MCF 10A (cell line): Measurements from ENCODE around the gene AP3D1. TPM values are rescaled to one million over a fixed set of nuclear protein-coding genes. Genes with fewer than 3 reads are reported as not detected.
A peak's percentile ranks its signal among the peaks of the same experiment; 100 is the strongest.
"Not testable (repeated sequence)": the region's sequence is repeated elsewhere in the genome, so short reads cannot be mapped to it uniquely, and the experiment has no call there.

Source experiments
- BruUV-seq: library from RNA; stranded (reverse); fragments of 400-500 nt; replicated peaks from 2 replicates; lab custom pipeline; 2021; lab: Mats Ljungman, UMichigan
- CTCF ChIA-PET: fragments of 300-600 bp; sonication (Branson Sonifier 250); formaldehyde crosslinking; extraction: SDS; loops from one replicate; lab custom pipeline; 2021; ENCODE audit warnings: antibody characterized with exemption, inconsistent platforms; lab: Yijun Ruan, JAX
- POLR2A ChIA-PET: fragments of 300-600, 350-650 bp; sonication (Branson Sonifier 250); formaldehyde crosslinking; extraction: SDS; loops from one replicate; lab custom pipeline; 2020; ENCODE audit warnings: antibody characterized with exemption, inconsistent platforms; lab: Yijun Ruan, JAX
- DNase-seq: peaks from one replicate; pipeline ENCODE4 v3.0.0-alpha.2; 2018; ENCODE audit not compliant: unreplicated experiment
- H3K27ac Mint-ChIP-seq: one replicate; pipeline ENCODE4 v1.8.0; 2022; ENCODE audit warnings: mild to moderate bottlenecking, low read depth, mixed read lengths; ENCODE audit not compliant: unreplicated experiment
- H3K27me3 Mint-ChIP-seq: one replicate; pipeline ENCODE4 v1.8.0; 2022; ENCODE audit warnings: mixed read lengths; ENCODE audit not compliant: insufficient read depth, unreplicated experiment
- H3K36me3 Mint-ChIP-seq: one replicate; pipeline ENCODE4 v1.8.0; 2022; ENCODE audit warnings: mild to moderate bottlenecking, moderate library complexity, mixed read lengths; ENCODE audit not compliant: insufficient read depth, unreplicated experiment
- H3K4me1 Mint-ChIP-seq: one replicate; pipeline ENCODE4 v1.8.0; 2022; ENCODE audit warnings: mixed read lengths; ENCODE audit not compliant: insufficient read depth, unreplicated experiment
- H3K4me3 Mint-ChIP-seq: one replicate; pipeline ENCODE4 v1.8.0; 2022; ENCODE audit warnings: mild to moderate bottlenecking, moderate library complexity, mixed read lengths; ENCODE audit not compliant: unreplicated experiment
- H3K9me3 Mint-ChIP-seq: one replicate; pipeline ENCODE4 v1.8.0; 2022; ENCODE audit warnings: mixed read lengths; ENCODE audit not compliant: unreplicated experiment
- CTCF ChIP-seq: fragments of 200-600 bp; IDR thresholded peaks from one replicate; pipeline ENCODE4 v1.8.0; 2022; ENCODE audit warnings: antibody characterized with exemption, mild to moderate bottlenecking; ENCODE audit not compliant: unreplicated experiment
- intact Hi-C: fragments of 100-400 bp; cut with micrococcal nuclease; formaldehyde crosslinking; loops from 2 replicates; pipeline ENCODE4 v1.14.1; 2022
- total RNA-seq: library from RNA; stranded (reverse); gene quantifications from 2 replicates; pipeline ENCODE4 v1.2.3, GENCODE V29; 2022

The AP3D1 gene
- total RNA-seq, 1 experiment from 2014 or later: 181 TPM

GRCh38 chr19:2136796-2137195, 14.6 kb downstream of the AP3D1 start:
- H3K27me3 Mint-ChIP-seq: no peaks in the 10 kb centered on the region
- no peak for TF ChIP-seq CTCF
- H3K27ac Mint-ChIP-seq: no peak overlapping the region
- no peaks in the 10 kb centered on the region for H3K4me1 Mint-ChIP-seq
- H3K9me3 Mint-ChIP-seq: no peaks in the 10 kb centered on the region
- no TSS peak for BruUV-seq
- DNase-seq: no peak
- no peak overlapping the region for H3K4me3 Mint-ChIP-seq
- intact Hi-C loops: no loop called here
- CTCF ChIA-PET: no interaction called here
- POLR2A ChIA-PET: interaction anchor here (0.6 to 1.0 kb wide), 3 partner anchors 13 to 161 kb away, joined by 3 read pairs; no protein-coding TSS in a partner anchor
- H3K36me3 Mint-ChIP-seq: peaks cover 71% of the 10 kb centered on the region

- ChIA-PET CTCF (no interaction called here), POLR2A (interaction anchor here (0.6 to 1.4 kb wide), 4 partner anchors 12 to 124 kb away, joined by 3 to 4 read pairs (median 3); no protein-coding TSS in a partner anchor)
- intact Hi-C loops: no loop called here
- peaks cover 70% of the 10 kb centered on the region for H3K36me3 Mint-ChIP-seq
- H3K9me3 Mint-ChIP-seq: no peaks in the 10 kb centered on the region
- no peak overlapping the region for H3K4me3 Mint-ChIP-seq
- DNase-seq: no peak
- TF ChIP-seq CTCF: no peak
- H3K27me3 Mint-ChIP-seq: no peaks in the 10 kb centered on the region
- H3K4me1 Mint-ChIP-seq: no peaks in the 10 kb centered on the region
- no TSS peak for BruUV-seq
- no peak overlapping the region for H3K27ac Mint-ChIP-seq
Observed at GRCh38 chr19:2135474-2136402, 15.6 kb downstream of the AP3D1 start.

- Mint-ChIP-seq H3K27ac (peak overlapping the region; percentile 63), H3K9me3 (no peaks in the 10 kb centered on the region), H3K27me3 (no peaks in the 10 kb centered on the region), H3K4me3 (no peak overlapping the region), H3K4me1 (no peaks in the 10 kb centered on the region), H3K36me3 (peaks cover 68% of the 10 kb centered on the region)
- intact Hi-C loops: no loop called here
- ChIA-PET POLR2A (no interaction called here), CTCF (interaction anchor here (0.7 to 0.9 kb wide), 2 partner anchors 12 to 204 kb away, joined by 3 to 4 read pairs; no protein-coding TSS in a partner anchor)
- no peak for DNase-seq
- BruUV-seq: no TSS peak
- no peak for TF ChIP-seq CTCF
Observed at GRCh38 chr19:2132731-2133490, 18.5 kb downstream of the AP3D1 start.

DNA sequence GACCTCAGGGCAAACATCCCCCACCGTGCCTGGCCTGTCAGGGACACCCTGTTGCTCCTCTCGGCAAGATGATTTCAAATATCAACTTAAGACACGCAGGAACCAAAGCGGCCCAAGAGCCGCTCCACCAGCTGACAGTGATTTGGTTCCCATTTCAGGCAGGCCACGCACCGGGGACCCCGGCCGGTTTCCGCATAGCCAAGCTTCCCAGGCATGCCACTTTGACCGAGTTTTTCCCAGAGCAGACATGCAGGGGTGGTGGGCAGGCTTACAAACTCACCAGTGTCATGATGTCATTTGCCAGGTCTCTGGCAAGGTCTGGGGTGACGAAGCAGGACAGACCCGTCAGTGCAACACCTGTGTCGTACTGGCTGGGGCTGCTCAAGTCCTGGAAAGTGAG, 19.2 kb downstream of the AP3D1 start:
- H3K9me3 Mint-ChIP-seq: no peaks in the 10 kb centered on the region
- intact Hi-C loops: no loop called here
- H3K27ac Mint-ChIP-seq: peak overlapping the region; percentile 63
- TF ChIP-seq CTCF: no peak
- DNase-seq: no peak
- no peaks in the 10 kb centered on the region for H3K4me1 Mint-ChIP-seq
- no peaks in the 10 kb centered on the region for H3K27me3 Mint-ChIP-seq
- H3K36me3 Mint-ChIP-seq: peaks cover 69% of the 10 kb centered on the region
- CTCF ChIA-PET: interaction anchor here (0.7 kb wide), 1 partner anchor 204 kb away, joined by 3 read pairs; no protein-coding TSS in a partner anchor
- POLR2A ChIA-PET: no interaction called here
- BruUV-seq: no TSS peak
- no peak overlapping the region for H3K4me3 Mint-ChIP-seq

GRCh38 chr19:2131012-2131975, 20.1 kb downstream of the AP3D1 start:
- intact Hi-C loops, CTCF ChIA-PET, H3K4me3 Mint-ChIP-seq, H3K4me1 Mint-ChIP-seq, BruUV-seq, DNase-seq, H3K9me3 Mint-ChIP-seq, H3K27ac Mint-ChIP-seq, H3K27me3 Mint-ChIP-seq: not testable (repeated sequence)
- POLR2A ChIA-PET: interaction anchor here (0.5 kb wide), 1 partner anchor 26 kb away, joined by 3 read pairs; no protein-coding TSS in a partner anchor
- peaks cover 70% of the 10 kb centered on the region for H3K36me3 Mint-ChIP-seq
